LHCN-M2 (cell line): ENCODE measurements around the gene TSPAN10. TPM values are rescaled to one million over a fixed set of nuclear protein-coding genes. Genes with fewer than 3 reads are reported as not detected.

ENCODE experiments used
- DNase-seq: peaks from one replicate; pipeline ENCODE4 v3.0.0-alpha.2; 2012; ENCODE audit warnings: low read depth
- total RNA-seq: library from RNA; depleted of rRNA; stranded (reverse); fragments of >200 nt; gene quantifications from 2 replicates; pipeline ENCODE4 v1.2.3, GENCODE V29; 2014

TSPAN10 gene
- total RNA-seq, 1 experiment from 2014 or later, result 8.5 TPM

DNA sequence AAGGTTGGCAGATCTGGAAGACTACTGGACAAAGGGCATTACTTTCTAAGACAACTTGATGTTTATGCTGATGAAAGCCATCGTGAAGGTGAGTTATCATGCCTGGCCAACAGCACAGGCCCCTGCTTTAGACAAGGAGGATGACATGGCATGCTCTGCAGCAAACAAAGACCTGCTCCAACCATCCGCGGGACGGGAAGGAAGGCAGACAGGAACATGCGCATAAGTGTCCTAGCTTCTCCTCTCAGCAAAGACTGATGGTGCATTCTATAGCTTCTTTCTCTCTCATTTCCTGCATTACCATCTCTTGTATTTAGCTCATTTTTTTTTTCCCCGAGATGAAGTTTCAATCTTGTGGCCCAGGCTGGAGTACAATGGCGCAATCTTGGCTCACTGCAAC lies 5.5 kb upstream of the TSPAN10 start:
- DNase-seq, result no peak

DNA sequence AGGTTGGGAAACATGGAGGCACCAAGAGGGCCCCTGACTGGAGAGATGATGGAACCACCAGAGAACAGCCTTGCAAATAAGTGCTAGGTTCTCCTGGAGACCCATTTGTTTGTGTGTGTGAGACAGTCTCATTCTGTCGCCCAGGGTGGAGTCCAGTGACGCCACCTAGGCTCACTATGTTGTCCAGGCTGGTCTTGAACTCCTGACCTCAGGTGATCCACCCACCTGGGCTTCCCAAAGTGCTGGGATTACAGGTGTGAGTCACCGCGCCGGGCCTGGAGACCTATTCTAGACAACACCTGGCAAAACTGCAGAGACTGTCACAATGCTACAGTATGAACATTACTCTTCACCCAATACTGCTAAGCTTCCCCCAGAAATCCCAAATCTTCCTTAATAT lies 1.6 kb upstream of the TSPAN10 start:
- no peak for DNase-seq

- peak; percentile 55 for DNase-seq
Observed at GRCh38 chr17:81635973-81636504, 957 bp upstream of the TSPAN10 start.

DNA sequence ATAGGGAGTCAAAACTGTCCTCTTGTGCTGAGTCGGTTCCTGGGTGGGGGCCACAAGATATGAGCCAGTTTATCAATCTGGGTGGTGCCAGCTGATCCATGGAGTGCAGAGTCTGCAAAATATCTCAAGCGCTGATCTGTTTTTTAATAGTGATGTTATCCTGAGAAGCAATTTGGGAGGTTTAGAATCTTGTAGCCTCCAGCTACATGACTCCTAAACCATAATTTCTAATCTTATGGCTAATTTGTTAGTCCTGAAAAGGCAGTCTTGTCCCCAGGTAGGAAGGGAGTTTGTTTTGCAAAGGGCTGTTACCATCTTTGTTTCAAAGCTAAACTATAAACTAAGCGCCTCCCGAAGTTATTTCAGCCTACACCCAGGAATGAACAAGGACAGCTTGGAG lies 1.7 kb downstream of the TSPAN10 start:
- DNase-seq, result no peak

- DNase-seq, result no peak
Observed at GRCh38 chr17:81640011-81640410, 3.0 kb downstream of the TSPAN10 start.

DNA sequence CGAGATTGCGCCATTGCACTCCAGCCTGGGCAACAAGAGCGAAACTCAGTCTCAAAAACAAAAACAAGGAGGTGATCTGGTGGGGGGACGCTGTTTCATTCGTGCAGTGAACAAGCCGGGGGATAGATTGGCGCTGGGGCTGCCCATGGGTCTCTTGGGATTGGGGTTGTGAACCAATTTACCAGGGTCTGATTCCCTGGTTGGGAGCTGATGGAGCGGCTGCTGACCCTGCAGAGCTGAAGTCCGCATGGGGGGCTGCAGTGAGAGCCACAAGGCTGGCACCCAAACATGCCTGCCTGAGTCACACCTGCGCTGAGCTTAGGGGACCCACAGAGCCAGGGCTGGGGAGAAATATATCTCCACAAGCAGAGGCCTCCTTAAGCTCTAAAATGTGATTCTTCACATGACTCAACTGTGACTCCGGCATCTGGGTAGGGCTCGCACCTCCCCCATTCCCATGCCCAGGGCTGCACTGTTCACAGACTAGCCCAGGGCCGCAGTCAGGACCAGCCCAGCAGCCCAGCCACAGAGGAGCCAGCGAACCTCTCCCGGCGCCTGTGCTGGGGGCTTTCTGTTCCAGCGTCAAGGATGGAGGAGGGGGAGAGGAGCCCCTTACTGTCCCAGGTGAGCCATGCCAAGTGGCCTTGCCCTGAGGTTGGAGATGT lies 5.0 kb downstream of the TSPAN10 start:
- DNase-seq, result peak; percentile 83

DNA sequence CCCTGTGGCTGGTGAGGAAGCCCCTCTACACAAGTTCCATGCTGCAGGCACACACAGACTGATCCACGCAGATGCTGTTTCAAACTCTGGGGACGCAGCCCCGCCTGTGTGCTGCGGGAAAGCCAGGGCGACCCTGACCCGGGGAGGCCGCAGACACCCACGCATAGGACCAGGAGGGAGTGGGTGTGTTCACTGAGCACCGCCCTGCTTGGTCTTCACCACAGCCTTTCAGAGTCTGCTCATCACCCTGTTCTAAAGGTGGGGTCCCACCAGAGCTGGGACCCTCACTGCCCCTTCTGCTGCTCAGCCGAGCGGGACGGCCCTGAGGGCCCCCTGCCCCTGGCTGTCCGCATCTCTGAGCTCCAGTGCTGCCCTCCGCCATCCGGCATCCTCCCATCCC lies 7.5 kb downstream of the TSPAN10 start:
- DNase-seq, result no peak

DNA sequence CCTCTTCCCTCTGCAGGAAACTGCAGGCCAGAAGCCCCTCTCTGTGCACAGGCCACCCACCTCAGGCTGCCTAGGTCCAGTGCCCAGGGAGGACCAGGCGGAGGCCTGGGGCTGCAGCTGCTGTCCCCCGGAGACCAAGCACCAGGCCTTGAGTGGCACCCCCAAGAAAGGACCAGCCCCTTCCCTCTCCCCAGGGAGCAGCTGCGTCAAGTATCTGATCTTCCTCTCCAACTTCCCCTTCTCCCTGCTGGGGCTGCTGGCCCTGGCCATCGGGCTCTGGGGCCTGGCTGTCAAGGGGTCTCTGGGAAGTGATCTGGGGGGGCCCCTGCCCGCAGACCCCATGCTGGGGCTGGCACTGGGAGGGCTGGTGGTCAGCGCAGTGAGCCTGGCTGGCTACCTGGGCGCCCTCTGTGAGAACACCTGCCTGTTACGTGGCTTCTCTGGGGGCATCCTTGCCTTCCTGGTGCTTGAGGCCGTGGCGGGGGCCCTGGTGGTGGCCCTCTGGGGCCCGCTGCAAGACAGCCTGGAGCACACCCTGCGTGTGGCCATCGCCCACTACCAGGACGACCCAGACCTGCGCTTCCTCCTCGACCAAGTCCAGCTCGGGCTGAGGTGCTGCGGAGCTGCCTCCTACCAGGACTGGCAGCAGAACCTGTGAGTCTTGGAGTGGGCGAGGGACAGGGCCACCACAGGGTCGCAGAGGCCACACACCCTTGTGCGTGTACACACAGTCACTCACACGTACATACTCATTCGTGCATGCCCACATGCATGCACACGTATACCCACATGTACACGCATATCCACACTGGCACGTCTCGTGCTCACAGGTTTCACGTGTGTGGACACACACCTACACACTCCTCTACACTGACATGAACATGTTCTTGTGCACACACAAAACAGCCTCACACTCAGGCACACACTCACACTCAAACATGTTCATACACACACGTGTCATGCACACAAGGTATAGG lies 8.3 kb downstream of the TSPAN10 start:
- DNase-seq, result no peak

GRCh38 chr17:81646869-81647600 lies 10.0 kb downstream of the TSPAN10 start:
- DNase-seq, result no peak

DNA sequence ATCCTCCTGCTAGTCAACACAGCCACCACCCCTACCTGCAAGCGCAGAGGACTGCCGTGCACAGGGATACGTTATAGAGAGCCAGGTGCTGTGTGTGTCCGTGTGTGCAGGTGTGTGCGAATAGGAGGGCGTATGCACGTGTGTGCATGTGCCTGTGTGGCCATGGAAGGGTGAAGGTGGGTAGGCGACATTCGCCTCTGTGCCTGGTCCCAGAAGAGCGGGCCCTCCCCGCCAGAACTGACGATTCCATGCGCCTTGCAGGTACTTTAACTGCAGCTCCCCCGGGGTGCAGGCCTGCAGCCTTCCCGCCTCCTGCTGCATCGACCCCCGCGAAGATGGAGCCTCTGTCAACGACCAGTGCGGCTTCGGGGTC lies 10.6 kb downstream of the TSPAN10 start:
- DNase-seq, result no peak

GRCh38 chr17:81648013-81648706 lies 11.2 kb downstream of the TSPAN10 start:
- DNase-seq, result no peak

DNA sequence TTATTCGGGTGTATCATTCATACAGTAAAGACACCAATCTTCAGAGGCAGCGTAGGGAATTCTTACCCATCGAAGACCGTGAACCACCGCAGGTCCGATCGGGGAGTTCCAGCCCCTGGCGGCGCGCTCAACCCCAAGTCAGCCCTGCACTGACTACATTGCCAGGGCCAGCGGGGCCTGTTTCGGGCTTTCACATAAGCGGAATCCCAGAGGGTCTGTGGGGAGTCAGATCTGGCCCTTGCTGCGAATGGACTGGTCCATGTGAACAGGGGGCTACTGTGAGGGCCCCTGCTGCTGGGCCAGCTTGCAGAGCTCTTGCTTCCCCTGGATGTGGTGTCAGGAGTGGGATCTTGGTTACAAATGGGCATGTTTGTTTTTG lies 11.7 kb downstream of the TSPAN10 start:
- no peak for DNase-seq

DNA sequence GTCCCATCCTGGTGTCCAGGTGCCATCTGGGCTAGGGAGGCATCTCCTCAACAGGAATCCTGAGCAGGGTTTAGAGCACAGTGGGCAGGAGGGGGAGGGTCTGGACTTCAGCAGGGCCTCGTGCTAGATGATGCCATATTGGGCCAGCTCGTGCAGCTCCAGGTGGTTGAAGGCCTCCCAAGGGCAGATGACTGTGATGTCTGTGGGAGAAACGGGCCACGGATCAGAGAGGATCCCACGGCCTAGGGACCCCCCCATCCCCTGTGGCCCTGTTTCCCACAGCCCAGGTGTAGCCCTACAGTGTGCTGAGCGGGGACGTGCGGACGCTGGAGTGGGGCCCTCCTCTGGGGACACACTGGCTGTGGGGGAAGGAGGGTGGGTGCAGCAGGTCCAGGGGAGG lies 14.0 kb downstream of the TSPAN10 start:
- no peak for DNase-seq

DNA sequence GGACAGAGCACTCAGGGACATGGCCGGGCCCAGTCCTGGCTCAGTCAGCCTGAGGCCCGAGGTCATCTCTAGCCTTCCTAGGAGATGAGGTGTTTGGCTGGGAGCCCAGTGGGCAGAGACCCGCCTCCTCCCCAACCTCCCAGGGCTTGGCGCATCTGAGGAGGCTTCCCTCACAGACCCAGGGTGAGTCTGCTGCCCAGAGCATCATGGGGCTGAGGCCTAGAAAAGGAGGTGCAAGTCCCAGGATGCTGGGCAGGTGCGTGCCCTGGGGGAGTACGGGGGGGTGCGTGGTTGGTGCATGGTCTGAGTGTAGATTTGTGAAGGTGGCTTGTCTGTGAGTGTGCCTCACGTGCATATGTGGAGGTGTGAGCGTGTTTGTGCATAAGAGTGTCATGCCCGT lies 14.7 kb downstream of the TSPAN10 start:
- DNase-seq, result peak; percentile 84

- DNase-seq, result no peak
Observed at GRCh38 chr17:81652906-81653771, 16.1 kb downstream of the TSPAN10 start.

GRCh38 chr17:81655378-81656117 lies 18.6 kb downstream of the TSPAN10 start:
- DNase-seq, result no peak

DNA sequence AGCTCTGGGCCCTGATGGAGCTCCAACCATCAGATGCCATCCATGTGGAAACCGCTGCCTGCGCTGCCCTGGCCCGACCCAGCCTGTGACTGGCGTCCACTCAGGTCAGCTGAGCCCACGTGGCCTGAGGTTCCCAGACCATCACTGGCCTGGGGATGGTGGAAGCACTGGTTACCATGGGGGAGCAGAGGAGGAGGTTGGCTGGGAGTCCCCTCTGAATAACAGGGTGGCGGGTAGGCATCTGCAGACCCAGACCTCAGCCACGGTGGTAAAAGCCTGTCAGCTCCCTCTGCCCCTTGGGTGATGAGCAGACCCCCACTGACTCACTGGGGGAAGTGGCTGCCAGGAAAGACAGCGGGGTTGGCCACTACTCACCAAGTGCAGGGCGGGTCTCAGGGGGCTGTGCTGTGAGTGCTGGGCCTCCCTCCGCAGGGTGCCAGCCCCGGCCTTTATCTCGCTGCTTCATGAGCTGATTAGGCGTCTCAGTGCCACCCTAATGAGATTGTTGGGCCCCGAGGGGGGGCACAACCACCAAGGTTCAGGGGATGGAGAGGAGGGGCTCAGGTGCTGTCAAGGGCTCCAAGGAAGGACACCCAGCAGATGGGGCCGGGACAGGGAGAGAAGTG lies 19.2 kb downstream of the TSPAN10 start, which contains the start of gene PDE6G:
PDE6G (minus strand) TSS at position 425 of the 626 bp plus-strand sequence. CDS start 3,237 bp downstream, outside the sequence.
- DNase-seq, result no peak

DNA sequence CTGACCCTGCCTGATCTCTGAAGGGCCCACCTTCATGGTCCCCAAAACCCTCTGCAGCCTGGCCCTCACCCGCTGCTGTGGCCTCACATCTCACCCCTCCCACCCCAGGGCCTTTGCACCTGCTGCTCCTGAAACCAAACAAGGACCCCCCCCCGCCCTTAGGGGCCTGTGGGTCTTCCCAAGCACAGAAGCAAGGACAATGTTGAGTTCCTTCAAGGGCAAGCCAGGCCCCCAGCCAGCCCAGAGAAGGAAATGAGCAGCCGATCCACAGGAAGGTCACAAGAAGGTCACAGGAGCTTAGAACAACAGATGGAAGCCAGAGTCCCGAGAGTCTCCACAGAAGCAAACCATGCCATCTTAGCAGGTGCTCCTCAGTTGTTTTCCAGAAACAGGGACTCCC lies 19.8 kb downstream of the TSPAN10 start:
- no peak for DNase-seq

GRCh38 chr17:81659038-81659437 lies 22.0 kb downstream of the TSPAN10 start:
- no peak for DNase-seq
